HG03159 (cell line): ENCODE measurements around the gene PTPRD.

Experiments used
- ATAC-seq: cut with Tn5 transposase; IDR thresholded peaks from one replicate; pipeline ENCODE4 v1.9.1; 2021; ENCODE audit warnings: mild to moderate bottlenecking, moderate library complexity; ENCODE audit not compliant: unreplicated experiment

Gene PTPRD

GRCh38 chr9:8492024-8492423, 2120.8 kb downstream of the PTPRD start:
- no peak for ATAC-seq

GRCh38 chr9:8491563-8491962, 2121.2 kb downstream of the PTPRD start:
- no peak for ATAC-seq

GRCh38 chr9:8489835-8490234, 2123.0 kb downstream of the PTPRD start:
- ATAC-seq: no peak

GRCh38 chr9:8486095-8486494, 2126.7 kb downstream of the PTPRD start:
- ATAC-seq: no peak

- peak; percentile 66 for ATAC-seq
Observed at GRCh38 chr9:8484597-8485191, 2128.1 kb downstream of the PTPRD start.

- no peak for ATAC-seq
Observed at GRCh38 chr9:8477450-8477849, 2135.4 kb downstream of the PTPRD start.

- no peak for ATAC-seq
Observed at GRCh38 chr9:8474937-8475336, 2137.9 kb downstream of the PTPRD start.

GRCh38 chr9:8473244-8474020, 2139.4 kb downstream of the PTPRD start:
- no peak for ATAC-seq

GRCh38 chr9:8468045-8468637, 2144.7 kb downstream of the PTPRD start:
- ATAC-seq: no peak

GRCh38 chr9:8457816-8458215, 2155.0 kb downstream of the PTPRD start:
- ATAC-seq: no peak

GRCh38 chr9:8457055-8457454, 2155.7 kb downstream of the PTPRD start:
- no peak for ATAC-seq

GRCh38 chr9:8456344-8456743, 2156.5 kb downstream of the PTPRD start:
- ATAC-seq: no peak

GRCh38 chr9:8450810-8451545, 2161.8 kb downstream of the PTPRD start:
- ATAC-seq: no peak

- no peak for ATAC-seq
Observed at GRCh38 chr9:8448226-8448625, 2164.6 kb downstream of the PTPRD start.

- no peak for ATAC-seq
Observed at GRCh38 chr9:8447601-8448000, 2165.2 kb downstream of the PTPRD start.

GRCh38 chr9:8437876-8438275, 2174.9 kb downstream of the PTPRD start:
- no peak for ATAC-seq

- no peak for ATAC-seq
Observed at GRCh38 chr9:8437259-8437658, 2175.5 kb downstream of the PTPRD start.

GRCh38 chr9:8436786-8437185, 2176.0 kb downstream of the PTPRD start:
- no peak for ATAC-seq

- no peak for ATAC-seq
Observed at GRCh38 chr9:8434621-8435020, 2178.2 kb downstream of the PTPRD start.

- ATAC-seq: no peak
Observed at GRCh38 chr9:8432224-8432623, 2180.6 kb downstream of the PTPRD start.

- ATAC-seq: no peak
Observed at GRCh38 chr9:8431505-8431904, 2181.3 kb downstream of the PTPRD start.

- ATAC-seq: no peak
Observed at GRCh38 chr9:8430945-8431344, 2181.9 kb downstream of the PTPRD start.
